Hepatocyte (in vitro differentiated cells): ENCODE data around the gene LPP. TPM values are rescaled to one million over a fixed set of nuclear protein-coding genes. Genes with fewer than 3 reads are reported as not detected.

ENCODE experiments used
- DNase-seq: peaks from one replicate; pipeline ENCODE4 v3.0.0-alpha.2; 2016; ENCODE audit warnings: low spot score
- H2AFZ ChIP-seq: fragments of 200-600 bp; sonication (generic); 2 replicates; pipeline ENCODE4 v1.6.0; 2016; ENCODE audit warnings: antibody characterized with exemption, mild to moderate bottlenecking
- H3K27ac ChIP-seq: fragments of 200-600 bp; sonication (generic); 2 replicates; pipeline ENCODE4 v1.5.1; 2016; ENCODE audit warnings: mild to moderate bottlenecking
- H3K27me3 ChIP-seq: fragments of 200-600 bp; sonication (generic); 2 replicates; pipeline ENCODE4 v1.6.1; 2016
- H3K36me3 ChIP-seq: fragments of 200-600 bp; sonication (generic); replicated peaks from 2 replicates; pipeline ENCODE4 v1.5.1; 2016; ENCODE audit warnings: low read depth; ENCODE audit not compliant: insufficient read depth
- H3K4me1 ChIP-seq: fragments of 200-600 bp; sonication (generic); 2 replicates; pipeline ENCODE4 v1.5.1; 2016; ENCODE audit warnings: mild to moderate bottlenecking, moderate library complexity; ENCODE audit not compliant: insufficient read depth
- H3K4me2 ChIP-seq: fragments of 200-600 bp; sonication (generic); 2 replicates; pipeline ENCODE4 v1.6.0; 2016
- H3K4me3 ChIP-seq: fragments of 200-600 bp; sonication (generic); 2 replicates; pipeline ENCODE4 v1.5.1; 2016; ENCODE audit warnings: mild to moderate bottlenecking
- H3K79me2 ChIP-seq: fragments of 200-600 bp; sonication (generic); 2 replicates; pipeline ENCODE4 v1.6.0; 2017; ENCODE audit warnings: mild to moderate bottlenecking
- H3K9me2 ChIP-seq: fragments of 200-600 bp; sonication (generic); replicated peaks from 2 replicates; pipeline ENCODE4 v1.6.0; 2017; ENCODE audit warnings: mild to moderate bottlenecking; ENCODE audit not compliant: insufficient read depth
- H3K9me3 ChIP-seq: fragments of 200-600 bp; sonication (generic); 2 replicates; pipeline ENCODE4 v1.5.1; 2016; ENCODE audit warnings: low read depth, mild to moderate bottlenecking
- H4K20me1 ChIP-seq: fragments of 200-600 bp; sonication (generic); 2 replicates; pipeline ENCODE4 v1.6.0; 2016; ENCODE audit warnings: mild to moderate bottlenecking; ENCODE audit not compliant: insufficient read depth, poor library complexity, severe bottlenecking
- EZH2 ChIP-seq: fragments of 200-600 bp; sonication (generic); IDR thresholded peaks from 2 replicates; pipeline ENCODE4 v1.6.1; 2016; ENCODE audit warnings: antibody characterized with exemption, mild to moderate bottlenecking, borderline replicate concordance
- EZH2phosphoT487 ChIP-seq: fragments of 200-600 bp; sonication (generic); IDR thresholded peaks from one replicate; pipeline ENCODE4 v1.6.1; 2018; ENCODE audit warnings: antibody characterized with exemption, mild to moderate bottlenecking, low read depth, moderate library complexity; ENCODE audit not compliant: unreplicated experiment, severe bottlenecking
- WGBS: methylation state at CpG from one replicate; pipeline ENCODE4 v1.1.6; 2016; ENCODE audit warnings: low lambda C conversion rate; ENCODE audit errors: missing lambda C conversion rate; 5-methylcytosine and 5-hydroxymethylcytosine counted together
- polyA plus RNA-seq: library from polyadenylated mRNA; unstranded; fragments of >200 nt; fragmentation: Nextera tagmentation; extraction: Ambion mirVana; gene quantifications from 2 replicates; pipeline ENCODE4 v1.2.1, GENCODE V29; 2016
- total RNA-seq: library from RNA; depleted of rRNA; stranded (reverse); fragments of >200 nt; gene quantifications from 2 replicates; pipeline ENCODE4 v1.2.3, GENCODE V29; 2014
- TF ChIP-seq, protein P1 (sequence below): fragments of 200-600 bp; sonication (generic); IDR thresholded peaks from 2 replicates; pipeline ENCODE4 v1.5.1; 2016; ENCODE audit warnings: antibody characterized with exemption, mild to moderate bottlenecking; ENCODE audit not compliant: poor library complexity

Gene LPP
- total and polyA plus RNA-seq, 2 experiments from 2014 or later = 53.2 to 73.8 TPM

DNA sequence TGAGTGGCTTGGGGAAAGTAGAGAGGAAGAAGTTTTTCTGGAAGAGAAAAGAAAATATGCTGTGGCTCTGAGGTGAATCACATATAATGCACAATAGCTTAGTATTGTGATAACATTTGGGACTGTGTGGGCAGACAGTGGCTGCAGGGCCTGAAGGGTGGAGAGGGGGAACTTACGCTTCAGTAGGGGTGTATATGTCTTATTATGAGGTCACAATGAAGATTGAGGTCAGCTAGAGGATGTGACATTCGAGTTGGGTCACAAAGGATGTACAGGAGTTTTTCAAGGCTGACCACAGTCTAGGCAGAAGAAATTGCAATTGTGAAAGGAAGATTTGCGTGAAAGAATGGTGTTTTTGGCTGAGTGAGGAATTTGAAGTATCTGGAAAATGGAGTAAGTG lies 414.8 kb downstream of the LPP start:
- 95% methylated on average over 3 of the region's 3 CpGs for WGBS

DNA sequence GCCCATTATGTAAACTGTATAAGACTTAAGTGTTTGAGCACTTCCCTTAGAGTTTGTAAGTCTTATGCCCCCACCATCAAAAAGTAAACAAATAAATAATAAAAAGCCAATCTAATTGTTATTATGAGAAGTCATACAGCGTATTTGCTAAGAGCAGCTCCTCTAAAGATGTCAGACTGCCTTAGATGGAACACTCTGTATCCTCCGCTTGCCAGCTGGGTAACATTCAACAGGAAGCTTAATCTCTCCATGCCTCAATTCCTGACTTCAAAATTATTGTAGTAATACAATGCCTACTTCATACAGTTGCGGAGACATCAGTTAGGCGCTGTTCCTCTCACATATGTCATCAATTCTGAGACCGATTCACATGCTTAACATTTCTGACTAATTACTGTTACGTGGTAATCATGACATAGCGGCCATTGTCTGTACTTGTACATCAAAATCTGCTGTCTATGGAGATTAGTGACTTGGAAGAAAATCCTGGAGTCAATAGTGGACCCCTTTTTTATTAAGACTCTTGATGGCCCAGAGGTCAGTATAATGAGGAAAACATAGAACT lies 417.7 kb downstream of the LPP start:
- Histone ChIP-seq H2AFZ (no peak overlapping the region), H3K9me3 (no peaks in the 10 kb centered on the region), H3K4me1 (peaks cover 3% of the 10 kb centered on the region), H3K4me2 (no peak overlapping the region), H3K27ac (no peak overlapping the region), H3K4me3 (no peak overlapping the region), H3K27me3 (no peaks in the 10 kb centered on the region), H3K79me2 (peaks cover 20% of the 10 kb centered on the region), H4K20me1 (no peaks in the 10 kb centered on the region), H3K36me3 (no peaks in the 10 kb centered on the region), H3K9me2 (no peaks in the 10 kb centered on the region)
- DNase-seq = no peak
- TF ChIP-seq EZH2 (no peak), EZH2phosphoT487 (no peak)
- TF ChIP-seq, protein P1, sequence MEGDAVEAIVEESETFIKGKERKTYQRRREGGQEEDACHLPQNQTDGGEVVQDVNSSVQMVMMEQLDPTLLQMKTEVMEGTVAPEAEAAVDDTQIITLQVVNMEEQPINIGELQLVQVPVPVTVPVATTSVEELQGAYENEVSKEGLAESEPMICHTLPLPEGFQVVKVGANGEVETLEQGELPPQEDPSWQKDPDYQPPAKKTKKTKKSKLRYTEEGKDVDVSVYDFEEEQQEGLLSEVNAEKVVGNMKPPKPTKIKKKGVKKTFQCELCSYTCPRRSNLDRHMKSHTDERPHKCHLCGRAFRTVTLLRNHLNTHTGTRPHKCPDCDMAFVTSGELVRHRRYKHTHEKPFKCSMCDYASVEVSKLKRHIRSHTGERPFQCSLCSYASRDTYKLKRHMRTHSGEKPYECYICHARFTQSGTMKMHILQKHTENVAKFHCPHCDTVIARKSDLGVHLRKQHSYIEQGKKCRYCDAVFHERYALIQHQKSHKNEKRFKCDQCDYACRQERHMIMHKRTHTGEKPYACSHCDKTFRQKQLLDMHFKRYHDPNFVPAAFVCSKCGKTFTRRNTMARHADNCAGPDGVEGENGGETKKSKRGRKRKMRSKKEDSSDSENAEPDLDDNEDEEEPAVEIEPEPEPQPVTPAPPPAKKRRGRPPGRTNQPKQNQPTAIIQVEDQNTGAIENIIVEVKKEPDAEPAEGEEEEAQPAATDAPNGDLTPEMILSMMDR = no peak
- WGBS = 87% methylated on average over 7 of the region's 7 CpGs

More for the DNA sequence above, 414.8 kb downstream of the LPP start:
- Histone ChIP-seq H3K4me3 (no peak overlapping the region), H3K27ac (no peak overlapping the region), H3K79me2 (peaks cover 20% of the 10 kb centered on the region), H3K9me2 (no peaks in the 10 kb centered on the region), H2AFZ (no peak overlapping the region), H3K9me3 (no peaks in the 10 kb centered on the region), H3K4me1 (peaks cover 3% of the 10 kb centered on the region), H3K4me2 (no peak overlapping the region), H3K27me3 (no peaks in the 10 kb centered on the region), H4K20me1 (no peaks in the 10 kb centered on the region), H3K36me3 (no peaks in the 10 kb centered on the region)
- TF ChIP-seq, protein P1 = no peak
- DNase-seq = no peak

DNA sequence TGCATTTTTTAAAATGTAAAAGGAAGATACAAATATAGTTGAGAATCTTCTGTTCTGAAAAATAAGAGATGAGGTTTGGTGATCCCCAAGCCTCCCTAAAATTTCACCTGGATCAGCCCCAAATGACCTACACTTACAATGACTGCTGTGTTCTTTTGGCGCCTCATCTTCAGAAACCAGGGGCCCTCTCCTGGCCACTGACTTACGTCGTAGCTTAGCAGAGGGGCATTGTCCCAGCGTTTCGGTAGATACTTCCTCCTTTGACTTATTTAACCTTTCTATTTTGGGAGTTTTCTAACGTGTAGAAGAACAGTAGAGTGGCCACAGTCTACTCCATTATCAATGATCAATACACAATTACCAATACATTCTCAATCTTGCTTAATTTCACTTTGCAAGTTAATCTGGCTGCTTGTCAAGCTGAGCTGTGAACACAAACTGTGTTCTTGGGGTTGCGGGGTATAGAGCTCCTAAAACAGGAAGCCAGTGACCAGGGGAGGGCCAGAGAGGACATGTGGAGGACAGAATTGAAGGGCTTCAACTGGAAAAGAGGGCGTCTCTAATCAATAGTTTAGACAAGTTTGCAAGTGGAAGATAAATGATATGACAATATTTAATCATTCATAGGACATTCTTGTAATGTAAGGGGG lies 419.5 kb downstream of the LPP start:
- TF ChIP-seq, protein P1 = no peak
- TF ChIP-seq EZH2phosphoT487 (no peak), EZH2 (no peak)
- H3K36me3 ChIP-seq = no peaks in the 10 kb centered on the region
- no peak overlapping the region for H2AFZ ChIP-seq
- 85% methylated on average over 8 of the region's 8 CpGs for WGBS
- H3K4me1 ChIP-seq = peaks cover 3% of the 10 kb centered on the region
- H3K4me2 ChIP-seq = no peak overlapping the region
- H3K79me2 ChIP-seq = peaks cover 16% of the 10 kb centered on the region
- no peaks in the 10 kb centered on the region for H3K27me3 ChIP-seq
- no peaks in the 10 kb centered on the region for H3K9me2 ChIP-seq
- H3K27ac ChIP-seq = no peak overlapping the region
- no peak overlapping the region for H3K4me3 ChIP-seq
- no peak for DNase-seq
- no peaks in the 10 kb centered on the region for H4K20me1 ChIP-seq
- H3K9me3 ChIP-seq = no peaks in the 10 kb centered on the region
